Endothelial cell of umbilical vein (primary cell): Measurements from ENCODE around the gene QRICH2. TPM values are rescaled to one million over a fixed set of nuclear protein-coding genes. Genes with fewer than 3 reads are reported as not detected.

Source experiments
- BruUV-seq: library from RNA; stranded (reverse); fragments of 400-500 nt; replicated peaks from 2 replicates; lab custom pipeline; 2021; lab: Mats Ljungman, UMichigan
- CTCF ChIA-PET: fragments of 300-600, 350-600 bp; sonication (Branson Sonifier 250); formaldehyde crosslinking; loops from one replicate; lab custom pipeline; 2021; ENCODE audit warnings: antibody characterized with exemption, inconsistent platforms; lab: Charles Lee
- POLR2A ChIA-PET: fragments of 300-600, 350-600 bp; sonication (Branson Sonifier 250); formaldehyde crosslinking; loops from one replicate; lab custom pipeline; 2021; ENCODE audit warnings: antibody characterized with exemption, inconsistent platforms; lab: Charles Lee
- DNase-seq: peaks from one replicate; pipeline ENCODE4 v3.0.0-alpha.2; 2011; ENCODE audit warnings: low read depth, low spot score
- FAIRE-seq: peaks from 2 replicates; lab custom pipeline; 2011; peaks lifted over from hg19 to GRCh38; lab: Jason Lieb, UNC
- H2AFZ ChIP-seq: 2 replicates; pipeline ENCODE4 v1.6.0; 2012; ENCODE audit warnings: low read depth, low read length, control low read depth, inconsistent platforms
- H3K27ac ChIP-seq: 2 replicates; pipeline ENCODE4 v1.5.1; 2011; ENCODE audit warnings: low read depth, mild to moderate bottlenecking, control low read depth, low read length, moderate library complexity; ENCODE audit not compliant: insufficient read depth
- H3K27me3 ChIP-seq, 2 experiments: 2 replicates each; pipeline versions ENCODE4 v1.6.0 to v1.6.1; 2011; ENCODE audit warnings: low read length in 2 of 2, mixed read lengths in 1 of 2; ENCODE audit not compliant: control insufficient read depth in 2 of 2, insufficient read depth in 2 of 2
- H3K36me3 ChIP-seq, 2 experiments: 2 replicates in 1 of 2; 3 replicates in 1 of 2; pipeline ENCODE4 v1.5.1; 2011; ENCODE audit warnings: low read length in 2 of 2, mild to moderate bottlenecking in 1 of 2, moderate library complexity in 1 of 2; ENCODE audit not compliant: control insufficient read depth in 2 of 2, insufficient read depth in 2 of 2; ENCODE audit errors: extremely low read depth in 1 of 2
- H3K4me1 ChIP-seq: 3 replicates; pipeline ENCODE4 v1.5.1; 2011; ENCODE audit warnings: mild to moderate bottlenecking, low read length; ENCODE audit not compliant: control insufficient read depth, insufficient read depth; ENCODE audit errors: extremely low read depth
- H3K4me2 ChIP-seq: 2 replicates; pipeline ENCODE4 v1.6.1; 2011; ENCODE audit warnings: low read length, control low read depth, mixed read lengths; ENCODE audit not compliant: insufficient read depth
- H3K4me3 ChIP-seq, 3 experiments: fragments of 200-600 bp in 1 of 3; sonication (generic), shearing (Covaris generic) in 1 of 3; replicated peaks in 1 of 3; 2 replicates each; pipeline ENCODE4 v1.5.1; 2011 to 2016; ENCODE audit warnings: control low read depth in 3 of 3, low read length in 3 of 3, mild to moderate bottlenecking in 2 of 3, inconsistent platforms in 1 of 3, low read depth in 1 of 3, moderate library complexity in 1 of 3; ENCODE audit not compliant: insufficient read depth in 1 of 3
- H3K79me2 ChIP-seq: 2 replicates; pipeline ENCODE4 v1.6.0; 2012; ENCODE audit warnings: low read length, inconsistent platforms; ENCODE audit not compliant: control insufficient read depth, insufficient read depth
- H3K9ac ChIP-seq: replicated peaks from 2 replicates; pipeline ENCODE3; 2011; ENCODE audit warnings: low read length, control low read depth; ENCODE audit not compliant: insufficient read depth; ENCODE audit errors: extremely low read depth
- H3K9me1 ChIP-seq: replicated peaks from 3 replicates; pipeline ENCODE4 v1.6.0; 2011; ENCODE audit warnings: mild to moderate bottlenecking, low read length; ENCODE audit not compliant: control insufficient read depth, insufficient read depth; ENCODE audit errors: extremely low read depth
- H3K9me3 ChIP-seq: replicated peaks from 2 replicates; pipeline ENCODE4 v1.5.1; 2012; ENCODE audit warnings: low read length, inconsistent platforms; ENCODE audit not compliant: control insufficient read depth, insufficient read depth
- H4K20me1 ChIP-seq: replicated peaks from 2 replicates; pipeline ENCODE3; 2011; ENCODE audit warnings: mild to moderate bottlenecking, low read length; ENCODE audit not compliant: control insufficient read depth, insufficient read depth; ENCODE audit errors: extremely low read depth
- FOS ChIP-seq: IDR thresholded peaks from 2 replicates; pipeline ENCODE4 v1.6.1; 2011; ENCODE audit warnings: mild to moderate bottlenecking, low read length, moderate library complexity, borderline replicate concordance; ENCODE audit not compliant: insufficient read depth
- GATA2 ChIP-seq: IDR thresholded peaks from 2 replicates; pipeline ENCODE4 v1.7.0; 2011; ENCODE audit warnings: low read depth, mild to moderate bottlenecking, moderate library complexity, mixed read lengths, low read length; ENCODE audit not compliant: insufficient read length, insufficient read depth
- POLR2A ChIP-seq: IDR thresholded peaks from 2 replicates; pipeline ENCODE4 v1.6.1; 2012; ENCODE audit warnings: low read depth, mild to moderate bottlenecking, control low read depth, low read length
- POLR2AphosphoS5 ChIP-seq: IDR thresholded peaks from 2 replicates; pipeline ENCODE4 v1.6.1; 2012; ENCODE audit warnings: low read depth, mild to moderate bottlenecking, control low read depth, low read length, moderate library complexity; ENCODE audit not compliant: insufficient read depth
- dilution Hi-C: fragments of 300-500 bp; cut with MboI; formaldehyde crosslinking; loops from one replicate; pipeline ENCODE4 v1.15.0; 2019; ENCODE audit warnings: low sequenced_read_pairs; ENCODE audit not compliant: extremely low pct_ligation_motif_present
- intact Hi-C: fragments of 100-400 bp; cut with micrococcal nuclease; formaldehyde crosslinking; loops from one replicate; pipeline ENCODE4 v1.10.0; 2022
- polyA plus RNA-seq, 4 experiments: library from polyadenylated mRNA; depleted of rRNA in 3 of 4; stranded (reverse) in 3 of 4; unstranded in 1 of 4; fragments of >200 nt; gene quantifications; 2 replicates each; pipeline versions ENCODE4 v1.2.1 to v1.2.3, GENCODE V29; 2011 to 2012; ENCODE audit warnings: missing spikeins in 1 of 4
- total RNA-seq: library from RNA; stranded (reverse); gene quantifications from 2 replicates; pipeline ENCODE4 v1.2.3, GENCODE V29; 2021
- TF ChIP-seq, protein P1 (sequence below), 2 donors: IDR thresholded peaks; 1 replicate in 1 of 2; 2 replicates in 1 of 2; pipeline ENCODE4 v1.5.1; 2011; ENCODE audit warnings: low read length in 2 of 2, mild to moderate bottlenecking in 2 of 2, moderate library complexity in 2 of 2, control low read depth in 1 of 2, inconsistent platforms in 1 of 2, low read depth in 1 of 2; ENCODE audit not compliant: insufficient read depth in 1 of 2; ENCODE audit errors: extremely low read depth in 1 of 2

Gene QRICH2
- total and polyA plus RNA-seq, 2 donors (not counting 3 experiments of a cell fraction or from before 2014, with no cell fraction given): 6.7 to 9.6 TPM

DNA sequence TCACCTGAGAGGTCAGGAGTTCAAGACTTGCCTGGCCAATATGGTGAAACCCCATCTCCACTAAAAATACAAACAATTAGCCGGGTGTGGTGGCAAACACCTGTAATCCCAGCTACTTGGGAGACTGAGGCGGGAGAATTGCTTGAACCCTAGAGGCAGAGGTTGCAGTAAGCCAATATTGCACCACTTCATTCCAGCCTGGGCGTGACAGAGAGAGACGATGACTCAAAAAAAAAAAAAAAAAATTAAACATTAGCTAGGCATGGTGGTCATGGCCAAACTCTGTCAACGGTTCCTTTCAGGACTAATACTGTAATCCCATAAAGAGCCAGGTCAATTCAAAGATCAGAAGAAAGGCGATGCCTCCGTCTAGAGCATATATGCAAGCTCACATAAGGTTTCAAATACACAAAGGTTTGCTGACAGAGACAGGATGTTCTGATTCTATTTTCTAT, 70.2 kb downstream of the QRICH2 start:
- no peak overlapping the region for H3K4me2 ChIP-seq
- no peak overlapping the region for H3K27ac ChIP-seq
- H3K9ac ChIP-seq: no peak overlapping the region
- H3K9me1 ChIP-seq: no peaks in the 10 kb centered on the region
- BruUV-seq: no TSS peak
- no peaks in the 10 kb centered on the region for H3K9me3 ChIP-seq
- H3K4me3 ChIP-seq: no peak overlapping the region
- H3K4me1 ChIP-seq: peaks cover 7% of the 10 kb centered on the region
- H4K20me1 ChIP-seq: no peaks in the 10 kb centered on the region
- no peaks in the 10 kb centered on the region for H3K36me3 ChIP-seq
- no peak overlapping the region for H2AFZ ChIP-seq
- peaks cover 33 to 46% of the 10 kb centered on the region in 2 experiments for H3K27me3 ChIP-seq
- intact Hi-C loops (no loop called here), dilution Hi-C loops (no loop called here)
- TF ChIP-seq FOS: no peak
- TF ChIP-seq, protein P1, sequence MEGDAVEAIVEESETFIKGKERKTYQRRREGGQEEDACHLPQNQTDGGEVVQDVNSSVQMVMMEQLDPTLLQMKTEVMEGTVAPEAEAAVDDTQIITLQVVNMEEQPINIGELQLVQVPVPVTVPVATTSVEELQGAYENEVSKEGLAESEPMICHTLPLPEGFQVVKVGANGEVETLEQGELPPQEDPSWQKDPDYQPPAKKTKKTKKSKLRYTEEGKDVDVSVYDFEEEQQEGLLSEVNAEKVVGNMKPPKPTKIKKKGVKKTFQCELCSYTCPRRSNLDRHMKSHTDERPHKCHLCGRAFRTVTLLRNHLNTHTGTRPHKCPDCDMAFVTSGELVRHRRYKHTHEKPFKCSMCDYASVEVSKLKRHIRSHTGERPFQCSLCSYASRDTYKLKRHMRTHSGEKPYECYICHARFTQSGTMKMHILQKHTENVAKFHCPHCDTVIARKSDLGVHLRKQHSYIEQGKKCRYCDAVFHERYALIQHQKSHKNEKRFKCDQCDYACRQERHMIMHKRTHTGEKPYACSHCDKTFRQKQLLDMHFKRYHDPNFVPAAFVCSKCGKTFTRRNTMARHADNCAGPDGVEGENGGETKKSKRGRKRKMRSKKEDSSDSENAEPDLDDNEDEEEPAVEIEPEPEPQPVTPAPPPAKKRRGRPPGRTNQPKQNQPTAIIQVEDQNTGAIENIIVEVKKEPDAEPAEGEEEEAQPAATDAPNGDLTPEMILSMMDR (IDR thresholded peaks at IDR 0.05; ENCODE audit: extremely low read depth in 1 of 2, insufficient read depth in 1 of 2, low read depth in 1 of 2, low read length in 2 of 2): no peak
- FAIRE-seq: no peak
- DNase-seq: no peak
- POLR2A ChIA-PET: no interaction called here
- CTCF ChIA-PET: interaction anchor here (1.0 to 2.3 kb wide), 4 partner anchors 8 to 56 kb away, joined by 3 to 15 read pairs (median 4); no protein-coding TSS in a partner anchor
- H3K79me2 ChIP-seq: no peaks in the 10 kb centered on the region

- no TSS peak for BruUV-seq
- H2AFZ ChIP-seq: no peak overlapping the region
Measured at GRCh38 chr17:76236603-76237002, 71.5 kb downstream of the QRICH2 start.

More at GRCh38 chr17:76236603-76237002, 71.5 kb downstream of the QRICH2 start:
- DNase-seq (no peak), FAIRE-seq (no peak)
- POLR2A ChIA-PET: no interaction called here
- Histone ChIP-seq H3K79me2 (no peaks in the 10 kb centered on the region), H3K36me3 (no peaks in the 10 kb centered on the region), H3K9me1 (no peaks in the 10 kb centered on the region), H3K27ac (no peak overlapping the region), H3K4me1 (peaks cover 7% of the 10 kb centered on the region), H3K27me3 (peaks cover 25 to 38% of the 10 kb centered on the region in 2 experiments), H3K4me3 (no peak overlapping the region), H3K4me2 (no peak overlapping the region), H3K9me3 (no peaks in the 10 kb centered on the region), H4K20me1 (no peaks in the 10 kb centered on the region), H3K9ac (no peak overlapping the region)
- intact Hi-C loops: no loop called here
- no peak for TF ChIP-seq POLR2AphosphoS5
- TF ChIP-seq, protein P1 (IDR thresholded peaks at IDR 0.05; ENCODE audit: extremely low read depth in 1 of 2, insufficient read depth in 1 of 2, low read depth in 1 of 2, low read length in 2 of 2): no peak
- TF ChIP-seq GATA2: no peak
- TF ChIP-seq POLR2A: no peak
- CTCF ChIA-PET: interaction anchor here (1.0 kb wide), 1 partner anchor 57 kb away, joined by 3 read pairs; no protein-coding TSS in a partner anchor
- dilution Hi-C loops: no loop called here
